IPS-18a (cell line): ENCODE measurements around the gene FGF4.

Source experiments
- H3K27ac ChIP-seq: one replicate; pipeline ENCODE4 v1.5.1; 2013; ENCODE audit warnings: low read length
- H3K27me3 ChIP-seq: one replicate; pipeline ENCODE4 v1.6.1; 2013; ENCODE audit warnings: mild to moderate bottlenecking, low read length; ENCODE audit not compliant: control insufficient read depth, insufficient read depth
- H3K36me3 ChIP-seq: one replicate; pipeline ENCODE4 v1.6.1; 2013; ENCODE audit warnings: low read depth, low read length; ENCODE audit not compliant: control insufficient read depth
- H3K4me1 ChIP-seq: one replicate; pipeline ENCODE4 v1.6.1; 2013; ENCODE audit warnings: low read depth, low read length; ENCODE audit not compliant: control insufficient read depth
- H3K4me3 ChIP-seq: one replicate; pipeline ENCODE4 v1.5.1; 2013; ENCODE audit warnings: low read length
- H3K9ac ChIP-seq: one replicate; pipeline ENCODE4 v1.6.1; 2013; ENCODE audit warnings: mild to moderate bottlenecking, low read length, moderate library complexity
- H3K9me3 ChIP-seq: one replicate; pipeline ENCODE4 v1.6.1; 2013; ENCODE audit warnings: low read depth, low read length; ENCODE audit not compliant: control insufficient read depth

Gene FGF4

GRCh38 chr11:69760319-69760718 lies 14.8 kb downstream of the FGF4 start:
- H3K4me3 ChIP-seq: no peak overlapping the region
- no peaks in the 10 kb centered on the region for H3K27me3 ChIP-seq
- H3K9me3 ChIP-seq: no peaks in the 10 kb centered on the region

GRCh38 chr11:69752890-69753289 lies 22.3 kb downstream of the FGF4 start:
- Histone ChIP-seq H3K27me3 (no peaks in the 10 kb centered on the region), H3K4me3 (no peak overlapping the region), H3K9me3 (no peaks in the 10 kb centered on the region), H3K36me3 (no peaks in the 10 kb centered on the region), H3K27ac (no peak overlapping the region), H3K4me1 (no peaks in the 10 kb centered on the region), H3K9ac (no peak overlapping the region)

More at GRCh38 chr11:69760319-69760718, 14.8 kb downstream of the FGF4 start:
- Histone ChIP-seq H3K27ac (no peak overlapping the region), H3K36me3 (no peaks in the 10 kb centered on the region), H3K9ac (no peak overlapping the region), H3K4me1 (no peaks in the 10 kb centered on the region)

- Histone ChIP-seq H3K36me3 (no peaks in the 10 kb centered on the region), H3K4me1 (no peaks in the 10 kb centered on the region), H3K27ac (no peak overlapping the region), H3K27me3 (no peaks in the 10 kb centered on the region), H3K9ac (no peak overlapping the region), H3K9me3 (no peaks in the 10 kb centered on the region), H3K4me3 (no peak overlapping the region)
Measured at GRCh38 chr11:69750875-69751597, 24.1 kb downstream of the FGF4 start.

DNA sequence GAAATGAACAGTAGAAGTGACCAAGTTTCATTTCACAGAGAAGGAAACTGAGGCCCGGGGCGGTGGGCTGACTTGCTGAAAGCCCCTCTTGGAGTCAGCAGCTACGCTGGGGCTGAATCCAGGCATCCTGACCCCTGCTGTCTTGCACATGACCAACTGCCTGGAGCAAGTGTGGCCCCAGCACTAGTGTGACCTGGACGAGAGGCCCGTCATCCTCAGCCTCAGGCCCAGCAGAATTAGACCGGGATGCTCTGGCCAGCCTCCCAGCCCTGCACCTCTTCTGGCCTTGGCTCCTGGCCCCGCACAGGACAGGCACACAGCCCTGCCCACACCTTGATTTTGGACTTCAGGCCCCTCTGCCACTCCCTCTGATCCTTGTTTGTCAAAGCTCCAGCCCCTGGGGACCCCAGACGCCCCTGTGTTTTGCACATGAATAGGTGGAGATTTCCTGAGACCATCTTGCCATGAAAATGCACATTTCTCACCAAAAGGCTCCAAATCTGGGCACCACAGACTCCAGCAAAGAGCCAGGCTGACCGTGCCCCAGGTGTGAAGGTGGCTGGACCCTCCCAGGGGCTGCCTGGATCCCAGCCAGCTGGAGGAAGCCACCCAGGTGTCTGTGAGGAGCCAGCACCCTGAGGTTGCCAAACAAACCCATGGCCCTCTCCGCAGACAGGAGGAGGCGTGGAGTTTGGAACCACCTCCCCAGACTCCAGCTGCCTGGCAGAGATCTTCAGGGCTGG lies 24.9 kb downstream of the FGF4 start:
- Histone ChIP-seq H3K27ac (no peak overlapping the region), H3K36me3 (no peaks in the 10 kb centered on the region), H3K27me3 (no peaks in the 10 kb centered on the region), H3K4me1 (no peaks in the 10 kb centered on the region), H3K9me3 (no peaks in the 10 kb centered on the region), H3K9ac (no peak overlapping the region), H3K4me3 (no peak overlapping the region)

GRCh38 chr11:69748637-69749036 lies 26.5 kb downstream of the FGF4 start:
- no peaks in the 10 kb centered on the region for H3K36me3 ChIP-seq
- H3K4me1 ChIP-seq: no peaks in the 10 kb centered on the region
- H3K27ac ChIP-seq: no peak overlapping the region
- H3K27me3 ChIP-seq: no peaks in the 10 kb centered on the region
- no peak overlapping the region for H3K9ac ChIP-seq
- no peaks in the 10 kb centered on the region for H3K9me3 ChIP-seq
- H3K4me3 ChIP-seq: no peak overlapping the region

DNA sequence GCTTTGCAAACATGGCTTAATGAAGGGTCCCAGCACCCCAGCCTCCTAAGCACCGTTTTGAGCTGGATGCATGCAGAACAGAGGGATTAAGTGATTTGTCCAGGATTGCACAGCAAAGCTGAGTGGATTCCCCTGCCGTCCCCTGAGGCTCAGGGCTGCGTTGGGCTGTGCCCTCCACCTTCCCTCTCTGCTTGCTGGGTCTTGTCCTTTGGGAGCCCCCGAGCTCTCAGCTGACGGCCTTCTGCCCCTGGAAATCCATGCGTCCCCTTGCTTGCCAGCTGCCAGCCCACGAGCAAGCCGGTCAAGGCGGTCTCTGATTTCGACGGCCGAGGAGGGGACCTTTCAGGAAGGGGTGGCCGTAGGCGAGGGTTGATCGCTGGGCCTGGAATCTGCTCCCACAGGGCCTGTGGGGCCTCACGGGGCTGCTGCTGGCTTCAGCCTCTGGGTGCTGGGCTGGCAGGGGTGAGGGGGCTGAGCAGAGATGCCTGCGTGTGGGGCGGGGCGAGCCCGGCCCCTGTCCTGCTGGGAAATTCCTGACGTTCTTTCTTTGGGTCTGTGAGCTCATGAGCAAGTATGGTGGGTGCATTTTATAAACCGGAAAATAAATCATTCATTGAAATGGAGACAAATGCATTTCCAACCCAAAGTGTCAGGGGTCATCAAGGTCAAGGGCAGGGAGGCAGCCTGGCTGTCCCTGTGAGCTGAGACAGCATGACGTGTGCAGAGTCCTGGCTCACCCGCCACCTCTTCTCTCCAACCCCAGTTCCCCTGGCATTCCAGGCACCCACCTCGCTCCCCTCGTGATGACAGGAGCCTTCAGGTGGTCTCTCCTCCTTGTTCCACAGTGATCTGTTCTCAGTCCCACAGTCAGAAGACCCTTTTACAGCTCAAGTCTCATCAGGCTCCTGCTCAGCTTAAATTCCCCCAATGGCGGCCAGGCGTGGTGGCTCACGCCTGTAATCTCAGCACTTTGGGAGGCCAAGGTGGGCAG lies 28.1 kb downstream of the FGF4 start:
- Histone ChIP-seq H3K4me1 (no peaks in the 10 kb centered on the region), H3K27ac (no peak overlapping the region), H3K27me3 (no peaks in the 10 kb centered on the region), H3K9me3 (no peaks in the 10 kb centered on the region), H3K9ac (no peak overlapping the region), H3K4me3 (no peak overlapping the region), H3K36me3 (no peaks in the 10 kb centered on the region)

DNA sequence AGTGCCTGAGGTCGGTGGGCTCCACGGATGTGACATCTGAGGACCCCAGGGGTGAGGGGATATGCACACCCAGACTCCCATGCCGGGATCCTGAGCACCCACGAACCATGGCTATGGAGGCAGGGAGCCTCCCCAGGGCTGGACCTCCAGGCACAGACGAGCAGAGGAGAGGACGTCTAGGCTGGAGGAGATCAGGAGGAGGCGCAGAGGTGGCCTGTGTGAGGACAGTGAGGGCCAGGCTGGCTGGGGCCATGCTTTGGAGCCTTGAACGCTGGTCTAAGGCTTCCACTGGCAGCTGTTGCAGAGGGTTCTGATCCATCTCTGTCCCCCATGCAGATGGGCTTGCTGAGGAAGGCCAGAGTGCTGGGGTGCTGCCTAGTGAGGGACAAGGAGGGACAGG lies 29.0 kb downstream of the FGF4 start:
- H3K36me3 ChIP-seq: no peaks in the 10 kb centered on the region
- H3K27ac ChIP-seq: no peak overlapping the region
- H3K27me3 ChIP-seq: no peaks in the 10 kb centered on the region
- H3K9ac ChIP-seq: no peak overlapping the region
- no peaks in the 10 kb centered on the region for H3K9me3 ChIP-seq
- H3K4me1 ChIP-seq: no peaks in the 10 kb centered on the region
- H3K4me3 ChIP-seq: no peak overlapping the region

GRCh38 chr11:69745201-69745600 lies 29.9 kb downstream of the FGF4 start:
- Histone ChIP-seq H3K36me3 (no peaks in the 10 kb centered on the region), H3K27me3 (no peaks in the 10 kb centered on the region), H3K4me1 (no peaks in the 10 kb centered on the region), H3K9ac (no peak overlapping the region), H3K4me3 (no peak overlapping the region), H3K27ac (no peak overlapping the region), H3K9me3 (no peaks in the 10 kb centered on the region)

DNA sequence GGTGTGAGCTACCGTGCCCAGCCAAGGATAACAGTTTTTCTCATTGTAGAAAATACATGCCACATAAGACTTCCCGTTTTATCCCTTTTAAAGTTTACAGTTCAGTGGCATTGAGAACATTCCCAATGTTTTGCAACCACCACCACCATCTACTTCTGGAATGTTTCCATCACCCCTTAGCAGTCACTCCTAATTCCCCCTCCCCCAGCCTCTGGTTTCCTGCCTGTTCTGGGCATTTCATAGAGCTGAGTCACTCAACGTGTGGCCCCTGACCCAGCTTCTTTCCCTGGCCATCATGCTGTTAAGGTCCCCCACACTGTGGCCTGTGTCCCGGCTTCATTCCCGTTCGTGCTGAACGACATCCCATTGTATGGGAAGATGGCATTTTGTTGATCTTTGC lies 30.7 kb downstream of the FGF4 start:
- H3K36me3 ChIP-seq: no peaks in the 10 kb centered on the region
- no peak overlapping the region for H3K4me3 ChIP-seq
- no peak overlapping the region for H3K27ac ChIP-seq
- H3K4me1 ChIP-seq: no peaks in the 10 kb centered on the region
- no peaks in the 10 kb centered on the region for H3K27me3 ChIP-seq
- no peak overlapping the region for H3K9ac ChIP-seq
- no peaks in the 10 kb centered on the region for H3K9me3 ChIP-seq

DNA sequence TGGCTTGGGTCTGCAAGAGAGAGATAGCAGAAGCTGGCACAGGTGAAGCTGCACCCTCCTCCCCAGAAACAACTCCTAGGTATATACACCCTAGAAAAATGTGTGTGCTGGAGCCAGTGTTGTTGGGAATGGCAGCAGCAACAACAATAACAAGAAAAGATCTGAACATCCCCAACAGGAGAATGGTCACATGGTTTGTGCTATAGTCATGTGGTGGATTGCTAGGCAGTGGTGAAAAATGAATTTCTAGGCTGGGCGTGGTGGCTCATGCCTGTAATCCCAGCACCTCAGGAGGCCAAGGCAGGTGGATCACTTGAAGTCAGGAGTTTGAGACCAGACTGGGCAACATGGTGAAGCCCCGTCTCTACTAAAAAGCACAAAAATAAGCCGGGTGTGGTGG lies 40.3 kb downstream of the FGF4 start:
- Histone ChIP-seq H3K4me1 (no peaks in the 10 kb centered on the region), H3K9ac (no peak overlapping the region), H3K27me3 (no peaks in the 10 kb centered on the region), H3K4me3 (no peak overlapping the region), H3K36me3 (no peaks in the 10 kb centered on the region), H3K9me3 (no peaks in the 10 kb centered on the region), H3K27ac (no peak overlapping the region)

- Histone ChIP-seq H3K27ac (no peak overlapping the region), H3K9ac (no peak overlapping the region), H3K27me3 (no peaks in the 10 kb centered on the region)
Measured at GRCh38 chr11:69734367-69734766, 40.8 kb downstream of the FGF4 start.

More at GRCh38 chr11:69734367-69734766, 40.8 kb downstream of the FGF4 start:
- H3K4me1 ChIP-seq: no peaks in the 10 kb centered on the region
- no peaks in the 10 kb centered on the region for H3K36me3 ChIP-seq
- no peaks in the 10 kb centered on the region for H3K9me3 ChIP-seq
- H3K4me3 ChIP-seq: no peak overlapping the region
